SK-N-MC (cell line): Measurements from ENCODE around the gene NR2F2.

Experiments
- DNase-seq: peaks from one replicate; pipeline ENCODE4 v3.0.0-alpha.2; 2011; ENCODE audit warnings: low read depth, low spot score
- H3K27ac ChIP-seq: fragments of 200-600 bp; sonication (generic); 2 replicates; pipeline ENCODE4 v1.5.1; 2016; ENCODE audit warnings: mixed run types
- H3K36me3 ChIP-seq: fragments of 200-600 bp; sonication (generic); 2 replicates; pipeline ENCODE4 v1.6.1; 2017; ENCODE audit warnings: antibody characterized with exemption, low read length, mixed read lengths; ENCODE audit not compliant: insufficient read depth
- H3K4me3 ChIP-seq: fragments of 200-600 bp; sonication (generic); 2 replicates; pipeline ENCODE4 v1.5.1; 2016
- H3K9ac ChIP-seq: fragments of 200-600 bp; sonication (generic); 2 replicates; pipeline ENCODE4 v1.8.0; 2017; ENCODE audit warnings: mixed run types, mixed read lengths; ENCODE audit not compliant: insufficient read length
- H3K9me3 ChIP-seq: fragments of 200-600 bp; sonication (generic); 2 replicates; pipeline ENCODE4 v1.6.1; 2017; ENCODE audit warnings: low read depth, mild to moderate bottlenecking, antibody characterized with exemption, low read length, moderate library complexity, mixed read lengths
- EZH2 ChIP-seq: fragments of 200-600 bp; sonication (generic); IDR thresholded peaks from one replicate; pipeline ENCODE4 v1.6.1; 2017; ENCODE audit warnings: antibody characterized with exemption
- FOXP2 ChIP-seq: optimal IDR thresholded peaks from 2 replicates; pipeline ENCODE3; 2011; ENCODE audit warnings: mild to moderate bottlenecking, moderate library complexity; ENCODE audit not compliant: insufficient read depth; ENCODE audit errors: extremely low read length, control extremely low read depth
- POLR2AphosphoS5 ChIP-seq: IDR thresholded peaks from 2 replicates; pipeline ENCODE4 v1.6.1; 2012; ENCODE audit warnings: mild to moderate bottlenecking, low read depth, low read length, borderline replicate concordance

Gene NR2F2

DNA sequence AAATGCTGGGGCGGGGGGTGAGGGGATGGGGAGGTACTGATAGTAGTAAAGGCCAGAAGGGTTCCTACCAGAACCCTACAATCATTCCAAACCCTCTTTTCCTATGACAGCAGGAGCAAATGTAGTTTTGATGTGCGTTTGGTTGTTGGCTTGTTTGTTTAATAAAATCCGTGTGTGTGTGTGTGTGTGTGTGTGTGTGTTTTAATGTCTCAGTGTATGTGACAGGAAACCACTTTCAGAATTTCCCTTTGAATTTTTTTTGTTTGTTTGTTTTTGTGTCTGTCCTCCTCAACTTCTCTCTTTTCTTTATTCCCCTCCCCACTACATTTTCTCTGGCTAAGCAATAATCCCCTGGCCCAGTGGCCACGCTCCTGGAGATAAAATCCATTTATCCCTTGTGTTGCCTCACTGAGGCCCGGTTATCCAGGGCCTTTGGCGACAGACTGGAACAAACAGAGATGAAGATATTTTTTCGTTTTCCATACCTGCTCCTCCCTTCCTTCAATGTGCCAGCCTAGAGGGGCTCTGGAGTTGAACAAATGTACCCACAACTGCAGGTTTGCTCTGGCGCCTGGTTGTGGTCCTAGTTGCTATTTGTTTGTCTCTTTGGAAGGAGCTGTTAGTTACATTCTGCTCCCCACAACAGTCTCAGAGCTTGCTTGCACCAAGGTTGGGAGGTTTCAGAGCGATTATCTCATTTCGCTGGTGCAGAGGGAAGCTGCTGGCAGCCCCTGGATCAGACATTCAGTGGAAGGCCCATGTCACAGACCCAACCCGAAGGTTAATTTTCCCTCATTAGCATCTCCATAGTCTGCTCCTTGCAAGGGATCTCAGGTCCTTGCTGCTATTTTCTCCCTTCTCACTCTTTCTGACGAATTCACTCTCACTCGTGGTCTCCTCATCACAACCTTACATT is 17.9 kb downstream of the NR2F2 start:
- DNase-seq: no peak
- peak overlapping the region; percentile 43; the same call in 1 of the 2 replicates for H3K27ac ChIP-seq
- no peaks in the 10 kb centered on the region; the same call in 1 of the 2 replicates for H3K36me3 ChIP-seq
- TF ChIP-seq FOXP2 (no peak), POLR2AphosphoS5 (no peak), EZH2 (no peak)
- H3K9me3 ChIP-seq: no peaks in the 10 kb centered on the region
- H3K9ac ChIP-seq: no peak overlapping the region
- 0 out of 2 replicates have a peak overlapping the region, but pooled peaks have one; percentile 78 for H3K4me3 ChIP-seq

DNA sequence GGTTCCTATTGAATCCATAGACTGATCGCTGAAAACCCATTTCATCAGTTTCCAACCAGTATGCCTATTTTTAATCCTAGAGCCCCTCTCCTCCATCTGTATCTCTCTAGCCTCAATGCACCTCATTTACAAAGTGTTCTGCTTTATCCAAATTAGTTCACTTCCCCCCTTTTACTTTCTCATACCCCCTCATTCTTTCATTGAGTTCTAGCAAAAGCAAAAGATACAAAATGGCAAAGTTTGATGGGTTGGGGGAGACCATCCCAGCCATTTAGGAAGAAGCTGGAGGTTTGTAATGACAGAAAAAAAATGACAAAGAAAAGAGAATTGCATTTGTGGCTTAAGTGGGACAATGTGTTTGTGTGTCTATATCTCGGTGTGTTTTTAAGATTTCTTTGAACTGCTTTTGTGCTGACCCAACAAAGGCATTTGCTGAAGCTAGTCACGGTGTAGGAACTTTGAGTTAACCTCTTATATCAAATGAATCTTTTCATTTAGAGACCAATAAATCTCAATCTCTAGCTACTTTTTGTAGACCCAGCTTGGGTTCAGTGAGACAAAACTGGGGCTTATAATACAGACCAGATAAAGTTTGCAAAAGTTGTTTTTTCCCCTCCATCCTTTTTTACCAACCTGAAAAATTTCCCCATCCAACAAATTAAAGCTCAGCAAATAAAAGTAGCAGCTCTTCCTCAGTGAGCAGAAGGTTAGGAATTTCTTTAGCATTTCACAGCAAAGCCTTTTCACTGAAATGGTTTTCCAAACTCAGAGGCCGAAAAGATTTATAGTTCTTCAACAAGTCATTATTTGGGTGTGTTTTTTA is 18.7 kb downstream of the NR2F2 start:
- no peaks in the 10 kb centered on the region; the same call in 1 of the 2 replicates for H3K36me3 ChIP-seq
- H3K9ac ChIP-seq: no peak overlapping the region
- no peak overlapping the region; the same call in 1 of the 2 replicates for H3K27ac ChIP-seq
- no peak for TF ChIP-seq FOXP2
- no peak for TF ChIP-seq POLR2AphosphoS5
- no peak for TF ChIP-seq EZH2
- DNase-seq: no peak
- no peak overlapping the region; the same call in 1 of the 2 replicates for H3K4me3 ChIP-seq
- no peaks in the 10 kb centered on the region for H3K9me3 ChIP-seq

DNA sequence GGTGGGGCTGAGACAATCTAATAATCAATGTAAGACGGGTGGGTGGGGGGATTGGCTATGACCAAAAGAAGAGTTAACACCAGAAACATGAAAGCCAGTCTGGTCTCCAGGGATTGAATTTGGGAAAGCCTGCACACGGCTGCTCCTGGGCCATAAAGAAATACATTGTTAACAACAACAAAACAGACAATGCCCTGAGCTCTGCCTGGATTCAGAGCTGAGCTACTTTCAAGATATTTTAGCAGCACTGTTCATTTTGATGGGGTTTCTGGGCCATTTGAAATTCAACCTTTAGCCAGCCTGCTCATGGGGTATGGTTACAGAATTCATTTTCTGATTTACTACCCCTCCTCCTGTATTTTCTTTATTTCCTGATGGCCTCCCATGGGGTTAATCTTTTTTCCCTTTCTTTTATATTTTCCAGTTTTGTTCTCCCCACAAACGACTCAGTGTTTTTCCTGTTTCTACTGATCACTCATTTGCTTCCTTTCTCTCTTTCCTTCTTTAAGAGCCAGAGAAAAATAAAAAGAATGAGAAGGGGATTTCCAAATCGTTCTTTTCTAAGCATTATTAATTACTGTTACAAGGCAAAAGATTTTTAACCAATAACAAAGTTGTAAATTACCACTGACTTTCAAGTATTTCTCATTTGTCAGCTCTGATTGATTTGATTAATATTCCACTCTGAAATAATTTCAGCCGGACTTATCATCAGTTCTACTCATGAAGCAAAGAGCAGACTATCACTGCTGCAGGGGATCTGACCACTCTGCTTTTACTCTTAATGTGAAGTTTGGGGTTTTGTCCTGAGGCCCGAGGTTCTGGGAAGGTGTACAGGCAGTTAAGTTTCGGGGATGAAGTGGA is 19.6 kb downstream of the NR2F2 start:
- H3K9me3 ChIP-seq: no peaks in the 10 kb centered on the region
- peak overlapping the region; percentile 8; the same call in 1 of the 2 replicates for H3K4me3 ChIP-seq
- DNase-seq: no peak
- H3K27ac ChIP-seq: peak overlapping the region; percentile 26; the same call in 1 of the 2 replicates
- no peaks in the 10 kb centered on the region for H3K36me3 ChIP-seq
- TF ChIP-seq EZH2 (no peak), POLR2AphosphoS5 (no peak), FOXP2 (no peak)
- H3K9ac ChIP-seq: peak overlapping the region; percentile 32

DNA sequence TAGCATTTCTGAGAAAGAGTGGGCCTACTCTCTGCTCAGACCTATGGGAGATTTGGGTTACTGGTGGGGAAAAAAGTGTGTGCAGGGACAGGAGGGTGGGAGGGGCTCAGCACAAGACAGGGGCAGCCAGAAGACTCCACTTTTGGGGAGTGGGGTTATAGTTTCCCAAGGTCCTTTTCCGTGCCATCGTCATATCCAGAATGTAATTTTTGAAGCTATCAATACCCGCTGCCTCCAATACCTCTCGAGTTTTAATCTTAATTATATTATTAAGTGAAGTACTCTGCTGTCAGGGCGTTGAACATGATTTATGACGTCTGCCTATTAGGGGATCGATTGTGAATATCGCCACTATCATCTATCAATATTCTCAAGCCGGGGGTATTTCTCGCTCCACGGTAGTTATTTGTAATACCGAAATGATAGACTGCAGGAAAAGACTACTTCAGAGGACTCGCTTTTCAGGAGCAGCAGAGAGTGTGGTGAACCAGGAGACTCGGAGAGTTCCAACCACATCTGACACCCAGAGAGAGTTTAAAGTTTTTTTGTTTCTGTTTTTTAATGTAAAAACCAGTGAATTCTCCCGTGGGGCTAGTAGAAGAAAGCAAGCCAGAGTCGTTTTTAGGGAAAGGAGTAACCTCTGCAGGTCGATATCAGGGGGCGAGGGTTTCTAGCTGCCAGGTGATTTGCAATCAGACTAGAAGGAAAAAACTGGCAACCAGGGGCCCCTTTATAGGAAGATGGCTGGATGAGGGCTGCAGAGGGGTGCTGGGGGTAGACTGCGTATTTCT is 20.6 kb downstream of the NR2F2 start:
- Histone ChIP-seq H3K9ac (no peak overlapping the region), H3K36me3 (no peaks in the 10 kb centered on the region), H3K27ac (no peak overlapping the region), H3K9me3 (no peaks in the 10 kb centered on the region), H3K4me3 (no peak overlapping the region)
- DNase-seq: no peak
- TF ChIP-seq FOXP2 (no peak), POLR2AphosphoS5 (no peak), EZH2 (no peak)

DNA sequence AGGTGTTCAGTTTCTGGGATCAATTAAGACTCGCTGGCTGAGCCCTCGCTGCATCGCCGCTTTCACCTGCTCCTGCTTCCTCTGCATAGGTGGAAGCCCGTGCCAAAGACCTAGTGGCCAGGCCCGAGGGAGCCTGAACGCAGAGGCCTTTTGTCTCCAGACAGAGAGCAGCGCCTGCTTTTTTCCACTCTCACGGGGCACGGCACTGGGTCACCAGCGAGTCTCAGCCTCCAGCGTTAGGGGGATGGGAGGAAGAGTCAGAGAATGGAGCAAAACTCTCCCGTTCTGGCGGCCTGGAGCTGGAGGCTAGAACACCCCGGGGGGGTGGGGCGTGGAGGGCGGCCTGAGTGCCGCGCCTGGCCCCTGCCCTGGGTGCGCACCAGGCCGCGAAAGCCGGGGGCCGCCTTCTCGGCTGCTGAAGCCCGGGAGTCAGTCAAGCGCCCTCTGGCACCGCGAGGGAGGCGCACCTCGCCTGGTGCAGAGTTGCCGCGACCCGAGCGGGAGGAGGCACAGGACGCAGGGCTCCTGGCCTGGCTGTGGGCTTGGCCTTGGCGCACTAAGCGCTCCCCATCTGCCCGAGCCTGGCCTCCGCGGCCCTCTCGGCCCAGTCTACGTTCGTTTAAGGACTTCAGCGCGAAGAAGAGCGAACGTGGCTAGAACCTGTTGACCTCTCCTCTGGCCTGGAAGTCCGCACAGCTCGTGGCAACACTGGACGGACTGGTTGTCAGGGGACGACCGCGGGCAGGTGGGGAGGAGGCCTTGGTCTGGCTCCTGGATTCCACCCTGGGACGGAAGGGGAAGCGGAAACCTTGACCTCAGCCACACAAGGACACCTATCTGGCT is 21.5 kb downstream of the NR2F2 start:
- no peak overlapping the region for H3K4me3 ChIP-seq
- no peak overlapping the region for H3K27ac ChIP-seq
- H3K9me3 ChIP-seq: no peaks in the 10 kb centered on the region
- no peaks in the 10 kb centered on the region for H3K36me3 ChIP-seq
- no peak for DNase-seq
- H3K9ac ChIP-seq: no peak overlapping the region
- TF ChIP-seq FOXP2: no peak
- no peak for TF ChIP-seq POLR2AphosphoS5
- TF ChIP-seq EZH2: no peak

DNA sequence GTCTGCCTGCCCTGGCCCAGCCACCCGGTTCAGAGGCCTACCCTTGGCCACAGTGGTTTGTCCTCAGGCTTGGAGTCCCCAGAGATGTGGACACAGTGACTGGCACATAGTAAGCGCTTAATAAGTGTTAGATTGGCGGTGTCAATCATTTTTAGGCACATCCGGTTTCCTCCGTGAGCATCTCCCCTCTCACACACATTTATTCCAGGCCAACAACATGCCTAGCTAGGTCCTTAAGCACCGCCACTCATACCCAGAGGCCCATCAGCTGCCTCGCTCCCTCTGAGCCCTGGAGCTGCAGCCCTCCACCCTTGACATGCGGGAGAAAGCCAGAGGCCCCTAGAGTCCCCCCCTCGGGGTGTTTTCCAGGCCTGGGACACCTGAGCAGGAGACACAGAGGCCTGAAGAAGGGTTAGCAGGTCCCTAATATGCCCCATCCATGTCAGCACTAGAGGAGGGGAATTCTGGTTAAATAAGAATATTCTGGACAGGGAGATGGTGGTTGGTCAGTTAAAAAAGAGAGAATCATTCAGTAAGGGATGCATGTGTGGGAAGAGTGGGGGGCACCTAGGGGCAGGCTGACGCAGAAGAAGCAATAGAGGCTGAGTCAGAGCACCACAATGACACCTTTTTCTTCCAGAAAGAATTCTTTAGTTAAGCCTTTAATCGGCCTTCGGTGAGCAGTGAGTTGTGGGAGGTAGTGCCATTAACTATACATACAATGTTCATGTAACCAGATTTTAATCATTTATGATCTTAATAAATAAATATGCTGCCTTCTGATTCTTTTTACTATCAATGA is 22.3 kb downstream of the NR2F2 start:
- Histone ChIP-seq H3K9me3 (no peaks in the 10 kb centered on the region), H3K9ac (no peak overlapping the region), H3K27ac (no peak overlapping the region), H3K4me3 (no peak overlapping the region), H3K36me3 (no peaks in the 10 kb centered on the region)
- DNase-seq: no peak
- TF ChIP-seq FOXP2 (no peak), EZH2 (no peak), POLR2AphosphoS5 (no peak)
